ENCODE data around the gene LIPC. TPM values are rescaled to one million over a fixed set of nuclear protein-coding genes. Genes with fewer than 3 reads are reported as not detected.
A peak's percentile ranks its signal among the peaks of the same experiment; 100 is the strongest.

LIPC gene
- total and polyA plus RNA-seq, 2 donors (not counting 1 experiment from before 2014, with no cell fraction given) = 0.82 to 4.0 TPM

DNA sequence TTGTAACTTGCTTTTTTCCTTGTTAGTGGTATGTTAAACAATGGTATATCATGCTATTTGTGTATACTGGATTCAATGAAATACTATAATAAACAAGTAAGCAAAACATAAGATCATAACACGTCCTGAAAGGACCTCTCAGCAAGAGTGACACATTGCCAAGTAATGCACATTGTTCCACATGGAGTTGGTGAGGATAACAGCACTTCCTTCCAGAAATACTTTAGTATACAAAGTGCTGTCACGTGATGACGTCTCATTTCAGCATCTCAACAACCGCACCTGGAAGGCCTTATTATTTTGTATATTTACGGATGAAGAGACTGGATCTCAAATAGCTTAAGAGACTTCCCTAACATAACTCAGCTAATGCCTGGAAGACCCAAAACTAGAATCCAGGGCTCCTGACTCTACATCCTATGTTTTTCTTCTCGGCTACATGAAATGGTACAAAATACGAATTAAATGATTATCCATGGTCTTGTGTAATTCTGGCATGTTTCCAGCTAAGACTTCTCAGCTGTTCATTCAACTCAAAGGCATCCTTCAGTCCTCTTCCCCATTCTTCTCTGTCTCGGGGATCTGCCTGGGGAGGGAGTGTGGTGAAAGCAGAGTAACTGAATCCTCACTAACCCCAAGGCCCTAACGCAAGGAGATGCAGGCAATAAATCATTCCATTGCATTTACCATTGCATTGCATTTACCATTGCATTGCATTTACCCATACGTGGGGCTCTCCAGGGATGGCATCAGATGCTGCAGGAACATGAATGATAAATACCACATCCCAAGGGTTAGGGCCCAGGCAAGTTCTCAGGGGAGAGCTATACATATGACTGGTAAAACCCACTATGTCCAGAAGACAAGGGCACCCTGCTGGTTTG is 79.2 kb downstream of the LIPC start:
- Histone ChIP-seq H3K9me3 (ENCODE audit: control insufficient read depth, insufficient read depth, low read depth, low read length) (no peaks in the 10 kb centered on the region), H3K36me3 (ENCODE audit: control insufficient read depth, insufficient read depth, low read length) (no peaks in the 10 kb centered on the region), H3K27ac (ENCODE audit: insufficient read depth, low read length) (no peak overlapping the region), H3K4me1 (ENCODE audit: control insufficient read depth, extremely low read depth, insufficient read depth, low read length) (no peaks in the 10 kb centered on the region), H3K4me3 (replicated peaks in 1 of 4; ENCODE audit: control extremely low read depth in 1 of 4, insufficient read depth in 1 of 4, low read depth in 3 of 4, low read length in 4 of 4) (no peak overlapping the region), H2AFZ (ENCODE audit: low read length) (no peak overlapping the region), H4K20me1 (ENCODE audit: control insufficient read depth, extremely low read depth, insufficient read depth, low read length) (no peaks in the 10 kb centered on the region), H3K79me2 (ENCODE audit: control insufficient read depth, insufficient read depth, low read length) (no peaks in the 10 kb centered on the region), H3K27me3 (ENCODE audit: control insufficient read depth, insufficient read depth, low read length) (no peaks in the 10 kb centered on the region), H3K4me2 (ENCODE audit: extremely low read depth, insufficient read depth, low read length) (no peak overlapping the region), H3K9ac (ENCODE audit: insufficient read depth, low read length) (no peak overlapping the region)
- DNase-seq (ENCODE audit: low read depth in 2 of 2) = peak; percentile 17 to 42
- TF ChIP-seq, protein P1, sequence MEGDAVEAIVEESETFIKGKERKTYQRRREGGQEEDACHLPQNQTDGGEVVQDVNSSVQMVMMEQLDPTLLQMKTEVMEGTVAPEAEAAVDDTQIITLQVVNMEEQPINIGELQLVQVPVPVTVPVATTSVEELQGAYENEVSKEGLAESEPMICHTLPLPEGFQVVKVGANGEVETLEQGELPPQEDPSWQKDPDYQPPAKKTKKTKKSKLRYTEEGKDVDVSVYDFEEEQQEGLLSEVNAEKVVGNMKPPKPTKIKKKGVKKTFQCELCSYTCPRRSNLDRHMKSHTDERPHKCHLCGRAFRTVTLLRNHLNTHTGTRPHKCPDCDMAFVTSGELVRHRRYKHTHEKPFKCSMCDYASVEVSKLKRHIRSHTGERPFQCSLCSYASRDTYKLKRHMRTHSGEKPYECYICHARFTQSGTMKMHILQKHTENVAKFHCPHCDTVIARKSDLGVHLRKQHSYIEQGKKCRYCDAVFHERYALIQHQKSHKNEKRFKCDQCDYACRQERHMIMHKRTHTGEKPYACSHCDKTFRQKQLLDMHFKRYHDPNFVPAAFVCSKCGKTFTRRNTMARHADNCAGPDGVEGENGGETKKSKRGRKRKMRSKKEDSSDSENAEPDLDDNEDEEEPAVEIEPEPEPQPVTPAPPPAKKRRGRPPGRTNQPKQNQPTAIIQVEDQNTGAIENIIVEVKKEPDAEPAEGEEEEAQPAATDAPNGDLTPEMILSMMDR (conservative IDR thresholded peaks at IDR 0.05 in 1 of 2, IDR thresholded peaks at IDR 0.05 in 1 of 2; ENCODE audit: low read depth in 1 of 2, low read length in 2 of 2) = no peak
- TF ChIP-seq EZH2 (IDR thresholded peaks at IDR 0.05; ENCODE audit: low read length, missing control alignments) = no peak

DNA sequence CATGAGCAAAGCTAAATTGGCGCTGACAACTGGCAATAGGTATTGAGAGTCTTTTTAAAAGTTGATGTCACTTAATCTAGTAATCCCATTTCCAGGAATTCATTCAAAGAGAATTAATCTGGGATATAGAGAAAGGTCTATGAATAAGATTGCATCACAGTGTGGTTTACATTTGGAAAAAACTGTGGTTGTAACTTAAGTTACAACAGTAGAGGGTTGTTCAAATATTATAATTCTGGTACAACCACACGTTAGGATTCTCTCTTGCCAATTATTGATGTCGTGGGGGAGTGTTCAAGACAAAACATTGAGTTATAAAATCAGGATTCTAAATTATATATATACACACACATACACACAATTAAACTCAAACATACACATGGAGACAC is 79.8 kb downstream of the LIPC start:
- Histone ChIP-seq H2AFZ (ENCODE audit: low read length) (no peak overlapping the region), H3K79me2 (ENCODE audit: control insufficient read depth, insufficient read depth, low read length) (no peaks in the 10 kb centered on the region), H3K4me3 (replicated peaks in 1 of 4; ENCODE audit: control extremely low read depth in 1 of 4, insufficient read depth in 1 of 4, low read depth in 3 of 4, low read length in 4 of 4) (no peak overlapping the region), H3K36me3 (ENCODE audit: control insufficient read depth, insufficient read depth, low read length) (no peaks in the 10 kb centered on the region), H3K9ac (ENCODE audit: insufficient read depth, low read length) (no peak overlapping the region), H3K4me1 (ENCODE audit: control insufficient read depth, extremely low read depth, insufficient read depth, low read length) (no peaks in the 10 kb centered on the region), H3K9me3 (ENCODE audit: control insufficient read depth, insufficient read depth, low read depth, low read length) (no peaks in the 10 kb centered on the region), H3K27me3 (ENCODE audit: control insufficient read depth, insufficient read depth, low read length) (no peaks in the 10 kb centered on the region), H4K20me1 (ENCODE audit: control insufficient read depth, extremely low read depth, insufficient read depth, low read length) (no peaks in the 10 kb centered on the region), H3K4me2 (ENCODE audit: extremely low read depth, insufficient read depth, low read length) (no peak overlapping the region), H3K27ac (ENCODE audit: insufficient read depth, low read length) (no peak overlapping the region)
- no peak for DNase-seq (ENCODE audit: low read depth in 2 of 2)
- no peak for TF ChIP-seq EZH2 (IDR thresholded peaks at IDR 0.05; ENCODE audit: low read length, missing control alignments)
- TF ChIP-seq, protein P1 (conservative IDR thresholded peaks at IDR 0.05 in 1 of 2, IDR thresholded peaks at IDR 0.05 in 1 of 2; ENCODE audit: low read depth in 1 of 2, low read length in 2 of 2) = no peak

DNA sequence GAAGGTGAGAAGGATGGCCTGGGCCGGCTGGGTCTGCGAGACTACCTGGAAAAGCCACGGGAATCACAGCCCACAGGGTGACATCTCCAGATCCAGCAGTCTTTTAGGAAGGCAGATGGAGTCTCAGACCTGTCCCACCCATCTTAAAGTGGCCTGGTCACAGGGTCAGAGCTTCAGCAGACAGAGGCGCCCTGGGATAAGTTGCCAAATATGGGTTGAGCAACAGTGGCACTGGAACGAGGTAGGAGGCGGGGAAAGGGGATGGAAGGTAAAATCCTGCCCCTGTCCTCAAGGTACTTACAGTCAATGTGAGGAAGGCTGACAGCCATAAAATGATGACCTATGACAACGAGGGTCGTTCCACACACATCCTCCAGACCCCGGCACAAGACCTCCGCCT is 80.7 kb downstream of the LIPC start:
- Histone ChIP-seq H3K79me2 (ENCODE audit: control insufficient read depth, insufficient read depth, low read length) (no peaks in the 10 kb centered on the region), H3K27ac (ENCODE audit: insufficient read depth, low read length) (no peak overlapping the region), H3K4me1 (ENCODE audit: control insufficient read depth, extremely low read depth, insufficient read depth, low read length) (no peaks in the 10 kb centered on the region), H3K4me2 (ENCODE audit: extremely low read depth, insufficient read depth, low read length) (no peak overlapping the region), H4K20me1 (ENCODE audit: control insufficient read depth, extremely low read depth, insufficient read depth, low read length) (no peaks in the 10 kb centered on the region), H2AFZ (ENCODE audit: low read length) (no peak overlapping the region), H3K9ac (ENCODE audit: insufficient read depth, low read length) (no peak overlapping the region), H3K4me3 (replicated peaks in 1 of 4; ENCODE audit: control extremely low read depth in 1 of 4, insufficient read depth in 1 of 4, low read depth in 3 of 4, low read length in 4 of 4) (no peak overlapping the region), H3K9me3 (ENCODE audit: control insufficient read depth, insufficient read depth, low read depth, low read length) (no peaks in the 10 kb centered on the region), H3K27me3 (ENCODE audit: control insufficient read depth, insufficient read depth, low read length) (no peaks in the 10 kb centered on the region), H3K36me3 (ENCODE audit: control insufficient read depth, insufficient read depth, low read length) (no peaks in the 10 kb centered on the region)
- no peak for DNase-seq (ENCODE audit: low read depth in 2 of 2)
- TF ChIP-seq, protein P1 (conservative IDR thresholded peaks at IDR 0.05 in 1 of 2, IDR thresholded peaks at IDR 0.05 in 1 of 2; ENCODE audit: low read depth in 1 of 2, low read length in 2 of 2) = no peak
- TF ChIP-seq EZH2 (IDR thresholded peaks at IDR 0.05; ENCODE audit: low read length, missing control alignments) = no peak
